ENCODE measurements around the gene ITGA7.

Gene ITGA7

GRCh38 chr12:55698965-55699364, 8.7 kb downstream of the ITGA7 start:
- no peak for DNase-seq

- DNase-seq = no peak
Measured at GRCh38 chr12:55698241-55698955, 9.3 kb downstream of the ITGA7 start.

- DNase-seq = no peak
Measured at GRCh38 chr12:55697686-55698085, 10.0 kb downstream of the ITGA7 start.

- no peak for DNase-seq
Measured at GRCh38 chr12:55696796-55697462, 10.8 kb downstream of the ITGA7 start.

GRCh38 chr12:55696141-55696540, 11.6 kb downstream of the ITGA7 start:
- DNase-seq = no peak

- DNase-seq = no peak
Measured at GRCh38 chr12:55695349-55695748, 12.4 kb downstream of the ITGA7 start.

GRCh38 chr12:55694651-55695050, 13.1 kb downstream of the ITGA7 start:
- no peak for DNase-seq

- no peak for DNase-seq
Measured at GRCh38 chr12:55694188-55694515, 13.6 kb downstream of the ITGA7 start.

- no peak for DNase-seq
Measured at GRCh38 chr12:55693323-55694187, 14.1 kb downstream of the ITGA7 start.

GRCh38 chr12:55692631-55693322, 14.9 kb downstream of the ITGA7 start:
- no peak for DNase-seq

- no peak for DNase-seq
Measured at GRCh38 chr12:55688716-55689655, 18.7 kb downstream of the ITGA7 start.

GRCh38 chr12:55687746-55688145, 20.0 kb downstream of the ITGA7 start:
- DNase-seq = no peak

- DNase-seq = no peak
Measured at GRCh38 chr12:55686366-55687010, 21.2 kb downstream of the ITGA7 start.

- DNase-seq = no peak
Measured at GRCh38 chr12:55685671-55686070, 22.0 kb downstream of the ITGA7 start.

- no peak for DNase-seq
Measured at GRCh38 chr12:55684761-55685370, 22.8 kb downstream of the ITGA7 start.

- DNase-seq = no peak
Measured at GRCh38 chr12:55683676-55684075, 24.0 kb downstream of the ITGA7 start.

GRCh38 chr12:55682087-55682796, 25.5 kb downstream of the ITGA7 start:
- no peak for DNase-seq

GRCh38 chr12:55681142-55682077, 26.3 kb downstream of the ITGA7 start:
- no peak for DNase-seq

- DNase-seq = no peak
Measured at GRCh38 chr12:55679691-55680090, 28.0 kb downstream of the ITGA7 start.

Measured in NCI-H2029 (cell line).